Upper lobe of left lung (tissue), 6 donors: ENCODE data around the gene CNFN. TPM values are rescaled to one million over a fixed set of nuclear protein-coding genes. Genes with fewer than 3 reads are reported as not detected.

Source experiments
- ATAC-seq, 2 donors: fragments of 200-7000 bp; cut with Tn5 transposase; one replicate each; pipeline ENCODE4 v1.9.1; 2022; ENCODE audit warnings: mild to moderate bottlenecking in 2 of 2, moderate library complexity in 2 of 2; ENCODE audit not compliant: low FRiP score in 2 of 2
- DNase-seq, 2 donors: peaks; one replicate each; pipeline ENCODE4 v3.0.0-alpha.2; 2019 to 2020
- H3K27ac ChIP-seq, 4 donors: fragments of 200-600 bp; sonication (generic); one replicate each; pipeline ENCODE4 v1.5.1; 2016 to 2019
- H3K27me3 ChIP-seq, 4 donors: fragments of 200-600 bp; sonication (generic); one replicate each; pipeline ENCODE4 v1.5.1; 2017 to 2019
- H3K36me3 ChIP-seq, 4 donors: fragments of 200-600 bp; sonication (generic); one replicate each; pipeline ENCODE4 v1.5.1; 2016 to 2019
- H3K4me1 ChIP-seq, 4 donors: fragments of 200-600 bp; sonication (generic); one replicate each; pipeline ENCODE4 v1.5.1; 2018 to 2019
- H3K4me3 ChIP-seq, 4 donors: fragments of 200-600 bp; sonication (generic); one replicate each; pipeline ENCODE4 v1.5.1; 2017 to 2019; ENCODE audit warnings: mild to moderate bottlenecking in 2 of 4, moderate library complexity in 1 of 4
- H3K9me3 ChIP-seq, 4 donors: fragments of 200-600 bp; sonication (generic); one replicate each; pipeline ENCODE4 v1.5.1; 2018 to 2019
- CTCF ChIP-seq, 6 experiments: fragments of 450-650 bp in 4 of 6; fragments of 200-600 bp in 2 of 6; sonication (generic) in 2 of 6; IDR thresholded peaks; one replicate each; pipeline ENCODE4 v1.5.1; 2016 to 2019; ENCODE audit warnings: antibody characterized with exemption in 6 of 6
- EP300 ChIP-seq, 4 donors: sonication (generic); formaldehyde crosslinking; IDR thresholded peaks; one replicate each; pipeline ENCODE4 v1.5.1; 2017; ENCODE audit warnings: antibody characterized with exemption in 4 of 4, control low read depth in 2 of 4
- POLR2A ChIP-seq, 4 donors: fragments of 450-650 bp; IDR thresholded peaks; one replicate each; pipeline ENCODE4 v1.5.1; 2016 to 2017; ENCODE audit warnings: antibody characterized with exemption in 4 of 4, mild to moderate bottlenecking in 2 of 4
- POLR2AphosphoS5 ChIP-seq, 2 donors: sonication (generic); formaldehyde crosslinking; IDR thresholded peaks; one replicate each; pipeline ENCODE4 v1.5.1; 2017; ENCODE audit warnings: antibody characterized with exemption in 2 of 2
- WGBS, 2 donors: methylation state at CpG; one replicate each; pipeline ENCODE4 v1.1.5; 2017 to 2018; 5-methylcytosine and 5-hydroxymethylcytosine counted together
- total RNA-seq, 6 donors: library from RNA; depleted of rRNA in 4 of 6; stranded (reverse); fragments of >200 nt in 4 of 6; gene quantifications; one replicate each; pipeline versions ENCODE4 v1.1.0 to v1.2.1, GENCODE V29; 2016 to 2021
- donor health status: DM: no; HTN: no; CAD: no; lungs with moderate emphysema.
- donor health status: DM: no; HTN: yes; CAD: no; lungs with severe emphysema.

Gene CNFN
- total RNA-seq, 6 donors from 2014 or later = 0.46 to 32.5 (median 0.94) TPM; not detected in 3

- WGBS, 2 donors = 83 to 86% methylated on average over 3 to 7 of the region's 7 CpGs
- Histone ChIP-seq H3K36me3 (no peaks in the 10 kb centered on the region), H3K4me3 (no peak overlapping the region), H3K9me3 (no peaks in the 10 kb centered on the region), H3K4me1 (peaks cover 0 to 4% (median 2%) of the 10 kb centered on the region in 4 donors), H3K27me3 (no peaks in the 10 kb centered on the region), H3K27ac (no peak overlapping the region)
- DNase-seq (no peak), ATAC-seq (no peak)
- TF ChIP-seq EP300 (IDR thresholded peaks at IDR 0.05) = no peak
- TF ChIP-seq POLR2A (IDR thresholded peaks at IDR 0.05) = no peak
- no peak for TF ChIP-seq CTCF (IDR thresholded peaks at IDR 0.05)
- no peak for TF ChIP-seq POLR2AphosphoS5 (IDR thresholded peaks at IDR 0.05)
Observed at GRCh38 chr19:42412227-42412626, 22.1 kb upstream of the CNFN start.

- no peak for DNase-seq
- peaks cover 0 to 4% (median 2%) of the 10 kb centered on the region in 4 donors for H3K4me1 ChIP-seq
- H3K4me3 ChIP-seq = no peak overlapping the region
- no peak for ATAC-seq
- TF ChIP-seq CTCF (IDR thresholded peaks at IDR 0.05) (no peak), EP300 (IDR thresholded peaks at IDR 0.05) (no peak), POLR2A (IDR thresholded peaks at IDR 0.05) (no peak), POLR2AphosphoS5 (IDR thresholded peaks at IDR 0.05) (no peak)
- H3K36me3 ChIP-seq = no peaks in the 10 kb centered on the region
- H3K27me3 ChIP-seq = no peaks in the 10 kb centered on the region
- H3K9me3 ChIP-seq = no peaks in the 10 kb centered on the region
- 94% methylated on average over 7 to 8 of the region's 8 CpGs for WGBS, 2 donors
- H3K27ac ChIP-seq = no peak overlapping the region
Observed at GRCh38 chr19:42411581-42412178, 21.6 kb upstream of the CNFN start.

- WGBS, 2 donors = 94% methylated on average over 23 to 25 of the region's 30 CpGs
- no peaks in the 10 kb centered on the region for H3K36me3 ChIP-seq
Observed at GRCh38 chr19:42410371-42410770, 20.3 kb upstream of the CNFN start.

GRCh38 chr19:42409477-42409876, 19.4 kb upstream of the CNFN start:
- H3K4me3 ChIP-seq = no peak overlapping the region
- H3K4me1 ChIP-seq = peaks cover 0 to 4% (median 2%) of the 10 kb centered on the region in 4 donors
- ATAC-seq = no peak
- WGBS, 2 donors = 72 to 78% methylated on average over 6 of the region's 6 CpGs
- no peak for TF ChIP-seq POLR2A (IDR thresholded peaks at IDR 0.05)
- TF ChIP-seq CTCF (IDR thresholded peaks at IDR 0.05) = no peak
- no peaks in the 10 kb centered on the region for H3K27me3 ChIP-seq
- peak in 1 of 2 donors; percentile 68 for DNase-seq
- H3K9me3 ChIP-seq = no peaks in the 10 kb centered on the region
- no peak overlapping the region for H3K27ac ChIP-seq
- H3K36me3 ChIP-seq = no peaks in the 10 kb centered on the region

More at GRCh38 chr19:42410371-42410770, 20.3 kb upstream of the CNFN start:
- ATAC-seq (no peak), DNase-seq (peak in 1 of 2 donors; percentile 74)
- H3K4me1 ChIP-seq = peaks cover 0 to 4% (median 2%) of the 10 kb centered on the region in 4 donors
- no peaks in the 10 kb centered on the region for H3K27me3 ChIP-seq
- TF ChIP-seq POLR2AphosphoS5 (IDR thresholded peaks at IDR 0.05) = no peak
- no peak for TF ChIP-seq POLR2A (IDR thresholded peaks at IDR 0.05)
- no peak for TF ChIP-seq CTCF (IDR thresholded peaks at IDR 0.05)
- TF ChIP-seq EP300 (IDR thresholded peaks at IDR 0.05) = no peak
- no peak overlapping the region for H3K27ac ChIP-seq
- H3K9me3 ChIP-seq = no peaks in the 10 kb centered on the region
- H3K4me3 ChIP-seq = no peak overlapping the region

- 97 to 98% methylated on average over 10 of the region's 10 CpGs for WGBS, 2 donors
- peaks cover 0 to 4% (median 2%) of the 10 kb centered on the region in 4 donors for H3K4me1 ChIP-seq
- TF ChIP-seq POLR2A (IDR thresholded peaks at IDR 0.05) = no peak
- no peak for TF ChIP-seq EP300 (IDR thresholded peaks at IDR 0.05)
- TF ChIP-seq POLR2AphosphoS5 (IDR thresholded peaks at IDR 0.05) = no peak
- H3K27me3 ChIP-seq = no peaks in the 10 kb centered on the region
- DNase-seq (no peak), ATAC-seq (no peak)
- no peaks in the 10 kb centered on the region for H3K36me3 ChIP-seq
- H3K4me3 ChIP-seq = no peak overlapping the region
- H3K27ac ChIP-seq = no peak overlapping the region
- H3K9me3 ChIP-seq = no peaks in the 10 kb centered on the region
Observed at GRCh38 chr19:42407816-42408175, 17.7 kb upstream of the CNFN start.
